Subcutaneous adipose tissue (tissue), 4 donors: Measurements from ENCODE around the gene CIROP. TPM values are rescaled to one million over a fixed set of nuclear protein-coding genes. Genes with fewer than 3 reads are reported as not detected.

Experiments used
- total RNA-seq, 4 donors: library from RNA; depleted of rRNA; stranded (reverse); fragments of >200 nt; gene quantifications; one replicate each; pipeline ENCODE4 v1.1.0, GENCODE V29; 2016
- TF ChIP-seq, protein P1 (sequence below): fragments of 450-650 bp; IDR thresholded peaks from one replicate; pipeline ENCODE4 v1.5.1; 2016; ENCODE audit warnings: low read depth, mild to moderate bottlenecking, control low read depth, antibody characterized with exemption, moderate library complexity

CIROP gene
- total RNA-seq, 4 donors from 2014 or later, result not detected

DNA sequence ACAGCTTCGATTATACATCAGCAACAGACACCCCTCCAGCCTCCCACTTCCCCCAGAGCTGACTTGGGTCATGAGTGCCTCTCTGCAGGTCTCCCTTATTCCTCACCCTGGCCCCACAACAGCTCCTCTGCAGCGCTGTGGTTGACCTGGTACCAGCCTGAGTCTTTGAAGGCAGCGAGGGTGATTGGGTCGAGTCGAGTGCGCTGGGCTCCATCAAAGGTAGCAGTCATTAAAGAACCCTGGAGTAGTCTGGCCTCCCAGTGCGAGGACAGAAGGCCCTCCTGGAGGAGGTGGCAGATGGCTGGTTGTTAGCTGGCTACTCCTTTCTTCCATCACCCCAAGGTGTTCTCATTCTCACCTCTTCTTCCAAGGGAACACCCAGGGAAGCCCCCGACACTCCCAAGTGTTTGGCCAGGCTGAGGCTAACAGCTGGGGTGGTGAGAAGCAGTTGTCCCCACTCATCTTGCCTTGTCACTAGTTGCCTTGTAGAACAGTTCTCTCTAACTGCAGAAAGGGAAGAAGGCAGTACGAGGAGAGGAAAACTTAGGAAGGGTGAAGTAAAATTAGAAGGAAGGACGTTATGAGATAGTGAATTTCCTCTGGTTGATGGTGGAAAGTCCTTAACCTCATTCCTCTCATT lies 2.7 kb downstream of the CIROP start:
- TF ChIP-seq, protein P1, sequence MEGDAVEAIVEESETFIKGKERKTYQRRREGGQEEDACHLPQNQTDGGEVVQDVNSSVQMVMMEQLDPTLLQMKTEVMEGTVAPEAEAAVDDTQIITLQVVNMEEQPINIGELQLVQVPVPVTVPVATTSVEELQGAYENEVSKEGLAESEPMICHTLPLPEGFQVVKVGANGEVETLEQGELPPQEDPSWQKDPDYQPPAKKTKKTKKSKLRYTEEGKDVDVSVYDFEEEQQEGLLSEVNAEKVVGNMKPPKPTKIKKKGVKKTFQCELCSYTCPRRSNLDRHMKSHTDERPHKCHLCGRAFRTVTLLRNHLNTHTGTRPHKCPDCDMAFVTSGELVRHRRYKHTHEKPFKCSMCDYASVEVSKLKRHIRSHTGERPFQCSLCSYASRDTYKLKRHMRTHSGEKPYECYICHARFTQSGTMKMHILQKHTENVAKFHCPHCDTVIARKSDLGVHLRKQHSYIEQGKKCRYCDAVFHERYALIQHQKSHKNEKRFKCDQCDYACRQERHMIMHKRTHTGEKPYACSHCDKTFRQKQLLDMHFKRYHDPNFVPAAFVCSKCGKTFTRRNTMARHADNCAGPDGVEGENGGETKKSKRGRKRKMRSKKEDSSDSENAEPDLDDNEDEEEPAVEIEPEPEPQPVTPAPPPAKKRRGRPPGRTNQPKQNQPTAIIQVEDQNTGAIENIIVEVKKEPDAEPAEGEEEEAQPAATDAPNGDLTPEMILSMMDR, result no peak

DNA sequence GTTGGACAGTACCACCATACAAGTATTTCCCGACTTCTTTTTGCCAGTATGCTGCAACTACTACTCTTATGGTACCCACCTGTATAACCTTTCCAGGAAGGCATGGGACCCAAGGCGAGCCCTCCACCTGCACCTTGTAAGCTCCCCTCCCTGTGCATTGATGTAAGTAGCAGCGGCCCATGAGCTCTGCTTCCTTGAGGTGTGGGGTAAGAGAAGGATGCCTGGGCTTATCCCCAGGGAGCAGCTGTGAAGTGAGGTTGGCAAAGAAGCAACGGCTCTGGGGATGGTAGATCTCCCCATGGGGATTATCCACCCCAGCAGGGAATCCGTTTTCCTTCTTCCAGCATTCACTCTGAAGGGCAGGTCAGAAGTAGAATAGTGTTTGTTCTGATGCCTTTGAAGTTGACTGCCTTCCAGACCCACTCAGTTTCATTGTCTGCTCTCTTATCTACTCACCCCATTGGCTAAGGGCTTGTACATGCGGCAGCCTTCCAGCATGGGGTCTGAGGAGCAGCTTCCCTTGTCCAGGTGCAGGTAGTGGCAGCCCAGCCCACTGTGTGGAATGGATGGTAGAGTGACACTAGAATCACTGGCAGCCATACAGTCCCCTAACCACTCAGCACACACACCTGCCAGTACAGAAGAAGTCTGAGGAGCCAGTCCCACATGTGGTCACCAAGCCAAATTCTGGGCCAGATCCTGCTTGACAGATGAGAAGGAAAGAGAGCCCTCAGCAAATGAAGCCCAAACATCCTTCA lies 3.4 kb downstream of the CIROP start:
- TF ChIP-seq, protein P1, result no peak

DNA sequence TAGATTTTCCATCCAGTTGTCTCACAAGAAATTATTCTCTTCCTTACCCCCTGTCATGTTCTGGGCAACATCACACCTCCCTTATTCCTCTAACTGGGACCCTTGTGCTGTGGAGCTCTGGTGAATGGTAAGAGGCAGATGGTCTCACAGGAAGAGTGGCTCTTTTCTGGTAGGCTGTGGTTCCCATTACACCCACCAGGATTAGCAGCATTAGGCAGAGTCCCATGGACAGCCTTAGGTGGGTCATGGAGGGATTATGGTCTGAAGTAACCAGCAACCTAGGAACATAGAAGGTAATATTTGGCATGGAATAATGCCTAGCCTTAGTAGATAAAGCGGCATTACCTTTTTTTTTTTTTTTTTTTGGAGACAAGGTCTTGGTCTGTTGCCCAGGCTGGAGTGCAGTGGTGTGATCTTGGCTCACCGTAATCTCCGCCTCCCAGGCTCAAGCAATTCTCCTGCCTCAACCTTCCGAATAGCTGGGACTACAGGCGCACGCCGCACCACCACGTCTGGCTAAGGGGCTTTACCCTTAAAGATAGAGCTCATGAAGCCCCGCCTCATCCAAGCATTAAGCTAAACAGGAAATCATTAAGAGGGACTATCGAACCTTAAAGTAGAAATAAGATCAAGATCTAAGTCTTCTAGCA lies 5.5 kb downstream of the CIROP start:
- TF ChIP-seq, protein P1, result no peak

DNA sequence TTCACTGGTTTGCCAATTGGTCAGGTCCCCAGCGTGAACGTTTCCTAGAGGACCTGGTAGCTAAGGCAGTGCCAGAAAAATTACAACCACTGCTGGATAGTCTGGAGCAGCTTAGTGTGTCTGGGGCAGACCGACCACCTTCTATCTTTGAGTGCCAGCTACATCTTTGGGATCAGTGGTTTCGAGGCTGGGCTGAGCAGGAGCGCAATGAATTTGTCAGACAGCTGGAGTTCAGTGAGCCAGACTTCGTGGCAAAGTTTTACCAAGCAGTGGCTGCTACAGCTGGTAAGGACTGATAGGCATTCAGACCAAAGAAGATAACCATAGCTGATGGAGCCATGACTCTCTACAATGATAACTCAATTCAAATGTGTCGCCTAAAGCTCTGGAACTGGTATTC lies 7.0 kb downstream of the CIROP start:
- TF ChIP-seq, protein P1, result no peak

DNA sequence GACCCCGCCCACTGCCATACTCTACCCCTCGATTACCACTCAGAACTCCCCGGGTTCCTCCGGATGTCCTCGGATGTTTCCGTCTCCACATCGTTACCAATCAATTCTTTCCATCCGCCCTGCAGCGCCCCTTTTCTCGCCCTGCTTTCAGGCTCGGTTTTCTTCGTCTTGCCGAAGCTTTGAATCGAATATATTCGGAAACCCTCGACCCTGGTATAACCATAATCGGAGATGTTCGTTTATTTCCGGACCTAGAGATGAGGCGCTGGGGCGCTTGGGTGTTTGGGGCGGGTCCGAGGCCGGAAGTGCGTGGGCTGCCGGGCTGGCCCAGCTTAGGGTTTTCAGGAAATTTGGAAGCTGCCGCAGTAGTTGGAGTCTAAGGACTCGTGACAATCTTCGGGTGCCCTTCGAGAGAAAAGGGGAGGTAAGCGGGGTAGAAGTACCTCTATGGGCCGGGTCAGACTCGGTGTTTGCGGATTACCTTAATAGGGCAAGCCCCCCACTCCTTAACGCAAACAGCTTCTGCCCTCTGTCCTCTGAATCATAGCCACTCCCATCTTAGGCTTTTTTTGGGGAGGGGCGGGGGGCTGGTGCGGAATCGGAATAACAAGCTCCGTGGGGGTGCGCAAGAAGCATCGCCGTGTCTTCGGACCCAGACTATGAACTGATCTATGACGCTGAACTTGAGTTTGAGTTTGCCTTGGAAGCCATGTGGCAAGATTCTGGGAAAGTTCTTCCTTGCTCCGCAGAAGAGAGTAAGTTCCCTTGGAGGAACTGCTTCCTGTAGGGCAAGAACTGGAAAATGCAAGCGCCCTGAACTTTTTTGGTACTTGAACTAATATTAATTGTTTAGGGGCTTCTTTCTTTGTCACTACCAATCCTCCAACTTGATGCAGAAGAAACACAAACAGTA lies 9.3 kb downstream of the CIROP start, which contains the start of gene C14orf119:
Gene C14orf119 (plus strand): TSS at position 310 of the 913 bp plus-strand sequence. CDS start 2,154 bp downstream, outside the sequence.
- TF ChIP-seq, protein P1, result no peak

DNA sequence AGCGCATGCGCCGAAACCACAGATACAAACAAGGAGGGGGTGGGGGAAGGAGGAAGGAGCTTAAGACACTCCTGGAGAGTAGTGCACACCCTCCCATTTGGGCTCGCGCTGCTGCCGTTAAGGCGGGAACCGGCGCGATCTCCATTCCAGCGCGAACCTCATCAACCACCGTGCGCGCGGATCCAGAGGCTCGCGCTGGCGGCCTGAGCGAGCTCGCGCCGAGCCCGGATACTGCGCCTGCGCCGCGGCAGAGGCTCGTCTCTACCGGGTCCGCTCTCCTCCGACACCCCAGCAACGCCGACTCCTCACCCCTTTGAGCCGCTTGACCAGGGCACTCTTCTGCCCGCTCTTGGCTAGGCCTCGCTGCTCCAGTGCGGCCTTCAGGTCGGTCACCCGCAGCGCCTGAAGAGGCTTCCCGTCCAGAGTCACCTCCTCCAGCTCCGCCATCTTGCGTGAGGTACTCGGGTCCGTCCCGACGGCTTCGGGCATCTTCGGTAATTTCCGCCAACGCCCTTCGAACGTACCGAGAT lies 10.1 kb downstream of the CIROP start, which contains the start of gene ACIN1:
Gene ACIN1 (minus strand): TSS at position 471 of the 530 bp plus-strand sequence. CDS start 24 bp downstream, at position 447.
- TF ChIP-seq, protein P1, result no peak
